HG02798 (cell line): Measurements from ENCODE around the gene GPR55.
"Not testable (repeated sequence)": the region's sequence is repeated elsewhere in the genome, so short reads cannot be mapped to it uniquely, and the experiment has no call there.

Source experiments
- ATAC-seq: cut with Tn5 transposase; IDR thresholded peaks from one replicate; pipeline ENCODE4 v1.9.1; 2021; ENCODE audit warnings: mild to moderate bottlenecking; ENCODE audit not compliant: unreplicated experiment, poor library complexity

GPR55 gene

GRCh38 chr2:230924470-230925341, at the start of gene GPR55:
Gene GPR55, minus strand, starts transcription at chr2:230925242. Its CDS starts 14,280 bp downstream, at chr2:230910962.
- ATAC-seq: peak; percentile 36

- ATAC-seq: peak; percentile 85
These were observed 49.3 kb upstream of the GPR55 start for GRCh38 chr2:230974096-230974913.

- ATAC-seq: no peak
These were observed 47.0 kb upstream of the GPR55 start for GRCh38 chr2:230972046-230972445.

- no peak for ATAC-seq
These were observed 44.6 kb upstream of the GPR55 start for GRCh38 chr2:230969659-230970015.

- ATAC-seq: peak; percentile 39
These were observed 44.0 kb upstream of the GPR55 start for GRCh38 chr2:230968921-230969658.

GRCh38 chr2:230968314-230968713, 43.3 kb upstream of the GPR55 start:
- not testable (repeated sequence) for ATAC-seq

- ATAC-seq: no peak
These were observed 42.1 kb upstream of the GPR55 start for GRCh38 chr2:230967113-230967512.

- no peak for ATAC-seq
These were observed 39.2 kb upstream of the GPR55 start for GRCh38 chr2:230964136-230964730.

GRCh38 chr2:230961091-230961491, 36.0 kb upstream of the GPR55 start:
- ATAC-seq: no peak

- ATAC-seq: no peak
These were observed 35.0 kb upstream of the GPR55 start for GRCh38 chr2:230960026-230960425.

- no peak for ATAC-seq
These were observed 34.0 kb upstream of the GPR55 start for GRCh38 chr2:230958820-230959756.

GRCh38 chr2:230957756-230958391, 32.8 kb upstream of the GPR55 start:
- ATAC-seq: no peak

- ATAC-seq: peak; percentile 81
These were observed 32.0 kb upstream of the GPR55 start for GRCh38 chr2:230956827-230957755.

- no peak for ATAC-seq
These were observed 30.2 kb upstream of the GPR55 start for GRCh38 chr2:230955163-230955737.

- ATAC-seq: no peak
These were observed 29.7 kb upstream of the GPR55 start for GRCh38 chr2:230954746-230955145.

- ATAC-seq: peak; percentile 22
These were observed 28.8 kb upstream of the GPR55 start for GRCh38 chr2:230953845-230954244.

GRCh38 chr2:230952226-230952956, 27.3 kb upstream of the GPR55 start:
- ATAC-seq: no peak
